H1 (cell line): ENCODE data around the gene MFAP4.

Experiments used
- ASH2L ChIP-seq: fragments of 200-600, 300-600 bp; sonication (generic); IDR thresholded peaks from one replicate; pipeline ENCODE4 v1.7.1; 2017; ENCODE audit warnings: low read length
- CTCF ChIP-seq, 3 experiments: IDR thresholded peaks; 1 replicate in 2 of 3; 2 replicates in 1 of 3; pipeline versions ENCODE4 v1.5.1 to v1.6.1; 2011; ENCODE audit warnings: low read length in 3 of 3, mild to moderate bottlenecking in 3 of 3, inconsistent platforms in 2 of 3, low read depth in 1 of 3, moderate library complexity in 1 of 3; ENCODE audit not compliant: insufficient read depth in 1 of 3; ENCODE audit errors: control extremely low read depth in 1 of 3
- EZH2 ChIP-seq: fragments of 200-600 bp; sonication (generic); IDR thresholded peaks from 2 replicates; pipeline ENCODE4 v1.7.1; 2012; ENCODE audit warnings: low read depth, mild to moderate bottlenecking, moderate library complexity, low read length, inconsistent platforms; ENCODE audit not compliant: severe bottlenecking
- JUND ChIP-seq: IDR thresholded peaks from 2 replicates; pipeline ENCODE4 v1.6.1; 2011; ENCODE audit warnings: mild to moderate bottlenecking, improper control_type of control experiment, low read length
- POLR2A ChIP-seq, 2 experiments: IDR thresholded peaks; 1 replicate in 1 of 2; 2 replicates in 1 of 2; pipeline ENCODE4 v1.6.1; 2011; ENCODE audit warnings: low read depth in 2 of 2, low read length in 2 of 2, mild to moderate bottlenecking in 2 of 2; ENCODE audit errors: control extremely low read depth in 1 of 2
- TAF1 ChIP-seq: IDR thresholded peaks from 2 replicates; pipeline ENCODE4 v1.6.1; 2011; ENCODE audit warnings: mild to moderate bottlenecking, low read depth, low read length
- TEAD4 ChIP-seq: IDR thresholded peaks from 2 replicates; pipeline ENCODE4 v1.6.1; 2012; ENCODE audit warnings: low read depth, low read length, inconsistent platforms, mixed read lengths
- ZNF274 ChIP-seq: IDR thresholded peaks from 2 replicates; pipeline ENCODE4 v1.7.0; 2012; ENCODE audit warnings: low read length, borderline replicate concordance; ENCODE audit errors: extremely low read depth

- no peak for TF ChIP-seq CTCF (IDR thresholded peaks at IDR 0.05; ENCODE audit: control extremely low read depth in 1 of 3, insufficient read depth in 1 of 3, low read depth in 1 of 3, low read length in 3 of 3)
- TF ChIP-seq ASH2L = no peak
- no peak for TF ChIP-seq JUND
- TF ChIP-seq POLR2A (IDR thresholded peaks at IDR 0.05; ENCODE audit: control extremely low read depth in 1 of 2, low read depth in 2 of 2, low read length in 2 of 2) = no peak
- TF ChIP-seq TAF1 = no peak
- TF ChIP-seq EZH2 = no peak
- no peak for TF ChIP-seq ZNF274
- TF ChIP-seq TEAD4 = no peak
These were observed 25.1 kb downstream of the MFAP4 start for GRCh38 chr17:19361944-19362276.
